LHCN-M2 (cell line): ENCODE results near the gene RBBP5. TPM values are rescaled to one million over a fixed set of nuclear protein-coding genes. Genes with fewer than 3 reads are reported as not detected.
A peak's percentile ranks its signal among the peaks of the same experiment; 100 is the strongest.

Experiments used
- DNase-seq: peaks from one replicate; pipeline ENCODE4 v3.0.0-alpha.2; 2012; ENCODE audit warnings: low read depth
- total RNA-seq: library from RNA; depleted of rRNA; stranded (reverse); fragments of >200 nt; gene quantifications from 2 replicates; pipeline ENCODE4 v1.2.3, GENCODE V29; 2014

Gene RBBP5
- total RNA-seq, 1 experiment from 2014 or later, result 18.0 TPM

GRCh38 chr1:205129447-205130029 lies 7.8 kb upstream of the RBBP5 start:
- DNase-seq, result no peak

- DNase-seq, result peak; percentile 14
Measured at GRCh38 chr1:205128050-205128449, 6.3 kb upstream of the RBBP5 start.

GRCh38 chr1:205127646-205128045 lies 5.9 kb upstream of the RBBP5 start:
- no peak for DNase-seq

GRCh38 chr1:205124726-205125125 lies 2.9 kb upstream of the RBBP5 start:
- no peak for DNase-seq

- DNase-seq, result no peak
Measured at GRCh38 chr1:205122489-205122882, 708 bp upstream of the RBBP5 start.

- no peak for DNase-seq
Measured at GRCh38 chr1:205118752-205119151, 3.0 kb downstream of the RBBP5 start.

GRCh38 chr1:205111354-205111753 lies 10.4 kb downstream of the RBBP5 start:
- DNase-seq, result no peak

GRCh38 chr1:205109711-205110110 lies 12.1 kb downstream of the RBBP5 start:
- no peak for DNase-seq

GRCh38 chr1:205109269-205109668 lies 12.5 kb downstream of the RBBP5 start:
- DNase-seq, result no peak

- peak; percentile 8 for DNase-seq
Measured at GRCh38 chr1:205108464-205108863, 13.3 kb downstream of the RBBP5 start.

- DNase-seq, result no peak
Measured at GRCh38 chr1:205107327-205107726, 14.5 kb downstream of the RBBP5 start.

- DNase-seq, result no peak
Measured at GRCh38 chr1:205102404-205102803, 19.4 kb downstream of the RBBP5 start.

GRCh38 chr1:205098242-205098641 lies 23.5 kb downstream of the RBBP5 start:
- no peak for DNase-seq

GRCh38 chr1:205095422-205095821 lies 26.4 kb downstream of the RBBP5 start:
- DNase-seq, result no peak

GRCh38 chr1:205091043-205091740 lies 30.6 kb downstream of the RBBP5 start:
- DNase-seq, result no peak

GRCh38 chr1:205088341-205088740 lies 33.4 kb downstream of the RBBP5 start:
- DNase-seq, result no peak

GRCh38 chr1:205084360-205084759 lies 37.4 kb downstream of the RBBP5 start, which contains the start of gene TMEM81:
Gene TMEM81, minus strand, starts transcription at chr1:205084460. Its CDS starts 140 bp downstream, at chr1:205084320.
- DNase-seq, result no peak

- DNase-seq, result no peak
Measured at GRCh38 chr1:205082431-205082830, 39.3 kb downstream of the RBBP5 start.

- DNase-seq, result no peak
Measured at GRCh38 chr1:205077934-205078311, 43.9 kb downstream of the RBBP5 start.

GRCh38 chr1:205077158-205077933 lies 44.4 kb downstream of the RBBP5 start:
- no peak for DNase-seq

- no peak for DNase-seq
Measured at GRCh38 chr1:205076245-205076761, 45.5 kb downstream of the RBBP5 start.

- no peak for DNase-seq
Measured at GRCh38 chr1:205075642-205076155, 46.1 kb downstream of the RBBP5 start.
